SW 1271 (cell line): ENCODE results near the gene NPLOC4.
A peak's percentile ranks its signal among the peaks of the same experiment; 100 is the strongest.
"Not testable (repeated sequence)": the region's sequence is repeated elsewhere in the genome, so short reads cannot be mapped to it uniquely, and the experiment has no call there.

Source experiments
- DNase-seq, 2 experiments: peaks; one replicate each; lab custom pipeline; 2025; lab: John Stamatoyannopoulos, UW

NPLOC4 gene

GRCh38 chr17:81631482-81631881 lies 5.4 kb downstream of the NPLOC4 start:
- no peak for DNase-seq

DNA sequence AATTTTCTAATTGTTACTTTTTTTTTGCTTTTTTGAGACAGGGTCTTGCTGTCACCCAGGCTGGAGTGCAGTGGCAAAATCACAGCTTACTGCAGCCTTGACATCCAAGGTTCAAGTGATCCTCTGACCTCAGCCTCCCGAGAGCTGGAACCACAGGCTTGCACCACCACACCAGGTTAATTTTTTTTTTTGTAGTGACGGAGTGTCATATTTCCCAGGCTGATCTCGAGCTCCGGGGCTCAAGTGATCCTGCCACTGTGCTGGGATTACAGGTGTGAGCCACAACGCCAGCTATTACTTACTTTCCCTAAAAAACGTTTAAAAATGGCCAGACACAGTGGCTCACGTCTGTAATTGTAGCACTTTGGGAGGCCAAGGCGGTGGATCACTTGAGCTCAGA lies 6.6 kb downstream of the NPLOC4 start:
- DNase-seq: no peak

DNA sequence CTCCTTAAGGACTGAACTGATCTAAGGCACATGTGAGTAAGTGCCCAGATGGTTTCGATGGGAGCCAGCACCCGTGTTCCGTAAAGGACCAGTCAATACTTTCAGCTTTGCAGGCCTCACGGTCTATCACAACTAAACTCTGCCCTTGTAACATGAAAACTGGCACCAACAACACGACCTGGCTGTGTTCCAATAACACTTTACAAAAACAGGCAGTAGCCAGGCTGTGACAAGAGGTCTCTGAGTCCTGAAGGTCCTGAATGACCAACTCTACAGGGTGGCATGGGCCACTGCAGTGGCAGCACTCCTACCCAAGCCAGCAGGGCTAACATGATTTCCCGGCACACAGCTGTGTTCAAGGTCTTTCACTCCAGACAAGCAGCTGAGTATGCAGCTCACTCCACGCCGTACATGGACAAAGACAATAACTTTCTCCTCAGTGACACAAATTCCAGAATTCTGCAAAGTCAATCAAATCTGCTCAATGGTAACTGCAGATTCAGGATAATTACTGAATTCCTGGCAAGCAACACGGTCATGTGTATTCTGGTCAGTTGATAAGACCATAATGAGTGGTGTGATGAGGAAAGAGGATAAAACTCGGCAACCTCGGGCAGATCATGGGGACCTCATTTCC lies 15.3 kb downstream of the NPLOC4 start:
- DNase-seq: no peak

DNA sequence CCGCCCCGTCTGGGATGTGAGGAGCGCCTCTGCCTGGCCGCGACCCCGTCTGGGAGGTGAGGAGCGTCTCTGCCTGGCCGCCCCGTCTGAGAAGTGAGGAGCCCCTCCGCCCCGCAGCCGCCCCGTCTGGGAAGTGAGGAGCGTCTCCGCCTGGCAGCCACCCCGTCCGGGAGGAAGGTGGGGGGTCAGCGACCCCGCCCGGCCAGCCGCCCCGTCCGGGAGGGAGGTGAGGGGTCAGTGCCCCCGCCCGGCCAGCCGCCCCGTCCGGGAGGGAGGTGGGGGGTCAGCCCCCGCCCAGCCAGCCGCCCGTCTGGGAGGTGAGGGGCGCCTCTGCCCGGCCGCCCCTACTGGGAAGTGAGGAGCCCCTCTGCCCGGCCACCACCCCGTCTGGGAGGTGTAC lies 18.6 kb downstream of the NPLOC4 start:
- DNase-seq: not testable (repeated sequence)

GRCh38 chr17:81616877-81617276 lies 20.0 kb downstream of the NPLOC4 start:
- no peak for DNase-seq

DNA sequence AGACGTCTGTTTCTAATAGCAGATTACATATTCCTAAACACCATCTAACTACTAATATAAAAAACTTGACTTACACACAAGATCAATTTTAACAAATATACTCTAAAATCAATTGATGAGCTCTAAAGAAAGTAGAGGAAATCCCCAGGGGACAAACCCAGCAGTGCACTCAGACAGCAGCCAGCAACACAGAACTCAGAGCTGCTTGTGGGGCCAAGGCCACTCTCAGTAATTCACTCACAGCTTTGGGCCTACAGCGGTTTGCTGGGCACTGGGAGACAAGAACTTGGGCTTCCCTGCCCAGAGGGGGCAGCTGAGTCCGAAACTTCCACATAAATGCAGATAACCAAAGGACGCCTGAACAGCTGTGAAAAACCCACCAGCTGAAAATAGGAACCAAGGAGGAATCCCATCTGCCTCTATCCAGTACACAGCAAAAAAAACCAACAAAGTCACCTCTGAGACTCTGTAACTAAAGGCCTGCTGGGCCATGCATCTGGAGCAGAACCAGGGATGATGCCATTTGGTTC lies 21.4 kb downstream of the NPLOC4 start:
- no peak for DNase-seq

DNA sequence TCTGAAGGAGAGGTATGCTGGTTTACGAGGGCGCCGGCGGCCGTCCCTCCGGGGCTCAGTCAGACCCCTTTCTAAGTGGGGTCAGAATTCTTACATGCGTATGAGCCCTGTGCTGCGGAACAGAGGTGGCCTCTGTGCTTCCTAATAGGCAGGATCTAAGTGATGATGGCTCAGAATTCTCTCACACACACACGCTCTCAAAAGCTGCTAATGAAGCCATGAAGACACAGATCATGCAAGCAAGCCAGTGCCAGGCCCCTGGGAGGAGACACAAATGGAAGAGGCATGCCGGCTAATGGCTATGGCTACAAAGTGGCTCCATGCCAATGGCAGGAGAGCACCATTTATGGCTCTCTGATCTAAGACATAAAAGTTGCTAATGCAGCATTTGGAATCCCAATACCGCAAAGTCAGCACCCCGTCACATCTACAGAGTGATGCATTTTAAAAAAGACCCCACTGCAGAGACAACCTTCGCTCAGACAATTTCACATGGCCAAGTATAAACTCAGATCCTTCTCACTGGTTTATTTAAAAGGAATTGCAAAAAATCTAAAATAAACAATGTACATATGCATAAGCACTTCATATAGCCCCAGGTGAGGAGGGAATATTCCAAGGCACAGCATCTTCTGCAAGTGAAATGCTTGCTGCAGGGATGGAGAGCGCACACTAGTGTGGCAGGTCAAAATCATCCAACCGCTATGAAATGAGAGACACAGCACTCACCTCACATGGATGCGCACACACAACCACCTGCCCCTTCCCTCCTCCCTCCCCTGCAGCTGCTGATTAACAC lies 24.5 kb downstream of the NPLOC4 start:
- DNase-seq: no peak

- DNase-seq: no peak
Observed at GRCh38 chr17:81609541-81610311, 27.2 kb downstream of the NPLOC4 start.

- no peak for DNase-seq
Observed at GRCh38 chr17:81608605-81609004, 28.3 kb downstream of the NPLOC4 start.

DNA sequence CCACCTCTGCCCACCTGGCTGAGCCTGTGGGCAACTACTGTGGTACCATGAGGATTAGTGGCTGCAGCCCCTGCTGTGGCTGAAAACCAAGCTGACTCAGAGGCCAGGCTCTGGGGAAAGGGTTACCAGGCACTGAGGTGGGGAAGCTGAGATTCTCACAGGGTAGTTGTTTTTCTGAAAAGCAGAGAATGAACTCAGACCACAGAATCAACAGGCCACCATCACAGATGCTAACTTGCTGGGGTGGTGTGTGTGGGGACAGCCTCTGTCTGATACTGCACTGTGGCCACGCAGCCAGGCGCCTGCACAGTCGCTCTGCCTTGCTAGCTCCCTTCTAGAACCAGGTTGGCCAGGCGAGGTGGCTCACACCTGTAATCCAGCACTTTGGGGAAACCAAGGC lies 28.8 kb downstream of the NPLOC4 start:
- DNase-seq: no peak

- DNase-seq: no peak
Observed at GRCh38 chr17:81607431-81607830, 29.5 kb downstream of the NPLOC4 start.

GRCh38 chr17:81603846-81604610 lies 32.9 kb downstream of the NPLOC4 start:
- DNase-seq: no peak

DNA sequence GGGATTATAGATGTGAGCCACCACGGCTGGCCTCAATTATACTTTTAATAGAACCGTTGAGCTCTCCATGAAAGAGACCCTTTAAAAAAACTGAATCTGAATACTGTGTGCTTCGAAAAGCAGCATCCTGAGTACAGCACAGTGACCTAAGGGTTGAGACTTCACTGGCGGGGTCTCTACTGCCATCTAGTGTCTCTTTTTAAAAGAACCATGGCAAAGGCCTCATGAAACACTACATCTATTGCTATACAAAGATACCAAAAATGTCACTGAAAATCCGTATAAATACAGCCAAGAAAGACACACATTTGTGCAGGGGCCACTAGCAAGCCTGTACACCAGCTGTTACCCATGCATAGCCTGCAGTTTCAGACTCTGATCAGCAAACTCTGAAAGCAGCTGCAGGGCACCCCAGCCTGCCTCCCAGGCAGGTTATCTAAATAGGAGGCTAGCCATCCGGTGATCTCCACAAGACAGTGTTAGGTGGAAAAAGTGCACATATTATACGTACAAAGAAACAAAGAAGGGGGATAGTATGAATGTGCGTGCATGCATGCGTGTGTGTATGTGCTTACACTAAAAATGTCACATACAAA lies 35.3 kb downstream of the NPLOC4 start:
- peak; percentile 24 to 47 for DNase-seq

- DNase-seq: no peak
Observed at GRCh38 chr17:81599719-81600486, 37.0 kb downstream of the NPLOC4 start.

- DNase-seq: no peak
Observed at GRCh38 chr17:81593105-81593871, 43.6 kb downstream of the NPLOC4 start.

- DNase-seq: no peak
Observed at GRCh38 chr17:81591971-81592370, 44.9 kb downstream of the NPLOC4 start.

DNA sequence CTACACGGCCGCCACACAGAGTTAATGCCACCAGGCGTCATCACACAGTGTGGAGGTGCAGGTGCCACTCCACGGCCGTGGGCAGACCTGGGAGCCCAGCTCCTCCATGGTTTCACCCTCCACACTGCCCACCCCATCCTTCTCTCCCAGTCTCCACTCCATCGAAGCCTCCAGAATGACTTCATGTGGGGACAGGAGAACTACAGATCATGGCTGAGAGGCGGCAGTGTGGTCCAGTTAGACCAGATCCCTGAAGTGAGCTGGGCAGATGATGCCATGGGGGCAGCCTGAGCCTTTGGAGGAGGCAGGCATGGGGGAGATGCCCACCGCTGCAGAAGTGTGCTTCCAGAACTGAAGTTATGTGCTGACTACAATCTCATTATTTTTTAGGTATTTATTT lies 46.8 kb downstream of the NPLOC4 start:
- no peak for DNase-seq

DNA sequence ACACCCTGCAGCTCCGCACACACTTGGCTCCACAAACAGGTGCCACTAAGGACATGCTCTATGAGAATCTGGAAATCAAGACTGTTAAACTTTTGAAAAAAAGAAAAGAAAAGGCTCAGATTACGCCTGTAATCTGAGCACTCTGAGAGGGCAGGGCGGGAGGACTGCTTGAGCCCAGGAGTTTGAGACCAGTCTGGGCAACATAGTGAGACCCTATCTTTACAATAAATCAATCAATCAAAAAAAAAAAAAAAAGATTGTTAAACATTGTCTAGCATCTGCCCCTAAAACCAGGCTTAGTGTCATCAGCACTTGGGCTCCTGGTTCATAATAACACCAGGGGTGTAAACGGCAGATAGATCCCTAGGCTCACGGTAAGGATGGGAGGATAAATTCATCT lies 47.3 kb downstream of the NPLOC4 start:
- no peak for DNase-seq

- no peak for DNase-seq
Observed at GRCh38 chr17:81586096-81586495, 50.8 kb downstream of the NPLOC4 start.

GRCh38 chr17:81584771-81585170 lies 52.1 kb downstream of the NPLOC4 start:
- not testable (repeated sequence) for DNase-seq
